SU-DHL-6 (cell line): Measurements from ENCODE around the gene NINL.

Experiments
- H2AFZ ChIP-seq: fragments of 200-600 bp; sonication (generic); 2 replicates; pipeline ENCODE4 v1.6.1; 2014; ENCODE audit warnings: low read depth, mild to moderate bottlenecking, moderate library complexity, mixed read lengths, antibody characterized with exemption, low read length; ENCODE audit not compliant: severe bottlenecking
- H3F3A ChIP-seq: fragments of 200-600 bp; shearing (Covaris generic); 2 replicates; pipeline ENCODE4 v1.6.0; 2016; ENCODE audit warnings: antibody characterized with exemption, mild to moderate bottlenecking; ENCODE audit not compliant: insufficient read depth
- H3K27ac ChIP-seq: fragments of 200-600 bp; sonication (generic); 2 replicates; pipeline ENCODE4 v1.5.1; 2016; ENCODE audit warnings: low read depth, mild to moderate bottlenecking, low read length, moderate library complexity, mixed read lengths
- H3K27me3 ChIP-seq: fragments of 200-600 bp; sonication (generic), shearing (Covaris generic); 2 replicates; pipeline ENCODE4 v1.6.0; 2014; ENCODE audit warnings: mild to moderate bottlenecking, low read length
- H3K36me3 ChIP-seq: fragments of 200-600 bp; sonication (generic); 2 replicates; pipeline ENCODE4 v1.6.1; 2014; ENCODE audit warnings: mild to moderate bottlenecking, low read length, mixed read lengths
- H3K4me2 ChIP-seq: fragments of 300-600, 200-600 bp; shearing (Covaris generic), sonication (generic); 2 replicates; pipeline ENCODE4 v1.6.0; 2014; ENCODE audit warnings: low read length, low read depth, mild to moderate bottlenecking; ENCODE audit not compliant: poor library complexity, severe bottlenecking
- H3K4me3 ChIP-seq: fragments of 200-600 bp; sonication (generic); 2 replicates; pipeline ENCODE4 v1.5.1; 2014; ENCODE audit warnings: antibody characterized with exemption, low read length, mild to moderate bottlenecking, mixed read lengths; ENCODE audit not compliant: insufficient read depth, poor library complexity, severe bottlenecking
- H3K79me2 ChIP-seq: fragments of 200-600 bp; sonication (generic); 2 replicates; pipeline ENCODE4 v1.6.1; 2014; ENCODE audit warnings: mild to moderate bottlenecking, low read length, moderate library complexity; ENCODE audit not compliant: insufficient read depth
- H3K9ac ChIP-seq: fragments of 200-600 bp; sonication (generic); 2 replicates; pipeline ENCODE4 v1.7.0; 2014; ENCODE audit warnings: mild to moderate bottlenecking, low read length
- H3K9me2 ChIP-seq: fragments of 200-600 bp; sonication (generic); replicated peaks from 2 replicates; pipeline ENCODE4 v1.6.1; 2014; ENCODE audit warnings: low read length; ENCODE audit not compliant: insufficient read depth
- H3K9me3 ChIP-seq: fragments of 200-600 bp; sonication (generic); 2 replicates; pipeline ENCODE4 v1.6.1; 2014; ENCODE audit warnings: low read length, mixed read lengths; ENCODE audit not compliant: insufficient read depth
- H4K20me1 ChIP-seq: fragments of 200-600 bp; sonication (generic); 2 replicates; pipeline ENCODE4 v1.6.1; 2014; ENCODE audit warnings: low read depth, mild to moderate bottlenecking, antibody characterized with exemption, low read length, moderate library complexity, mixed read lengths
- EZH2phosphoT487 ChIP-seq: fragments of 200-600 bp; sonication (generic), shearing (Covaris generic); conservative IDR thresholded peaks from 2 replicates; pipeline ENCODE4 v1.6.1; 2018; ENCODE audit warnings: mild to moderate bottlenecking, antibody characterized with exemption, low read length, moderate library complexity, mixed read lengths
- TF ChIP-seq, protein P1 (sequence below): fragments of 200-600 bp; sonication (generic); IDR thresholded peaks from one replicate; pipeline ENCODE4 v1.5.1; 2017; ENCODE audit warnings: antibody characterized with exemption, mild to moderate bottlenecking, low read length, moderate library complexity; ENCODE audit not compliant: insufficient read depth, poor library complexity, severe bottlenecking

NINL gene

GRCh38 chr20:25547999-25548398 lies 37.3 kb downstream of the NINL start:
- H2AFZ ChIP-seq, result no peak overlapping the region
- no peaks in the 10 kb centered on the region for H3K36me3 ChIP-seq
- H3K27me3 ChIP-seq, result no peaks in the 10 kb centered on the region
- H3K27ac ChIP-seq, result no peak overlapping the region
- H4K20me1 ChIP-seq, result no peaks in the 10 kb centered on the region
- H3K9ac ChIP-seq, result no peak overlapping the region
- H3K79me2 ChIP-seq, result no peaks in the 10 kb centered on the region
- no peaks in the 10 kb centered on the region for H3F3A ChIP-seq
- TF ChIP-seq EZH2phosphoT487, result no peak
- TF ChIP-seq, protein P1, sequence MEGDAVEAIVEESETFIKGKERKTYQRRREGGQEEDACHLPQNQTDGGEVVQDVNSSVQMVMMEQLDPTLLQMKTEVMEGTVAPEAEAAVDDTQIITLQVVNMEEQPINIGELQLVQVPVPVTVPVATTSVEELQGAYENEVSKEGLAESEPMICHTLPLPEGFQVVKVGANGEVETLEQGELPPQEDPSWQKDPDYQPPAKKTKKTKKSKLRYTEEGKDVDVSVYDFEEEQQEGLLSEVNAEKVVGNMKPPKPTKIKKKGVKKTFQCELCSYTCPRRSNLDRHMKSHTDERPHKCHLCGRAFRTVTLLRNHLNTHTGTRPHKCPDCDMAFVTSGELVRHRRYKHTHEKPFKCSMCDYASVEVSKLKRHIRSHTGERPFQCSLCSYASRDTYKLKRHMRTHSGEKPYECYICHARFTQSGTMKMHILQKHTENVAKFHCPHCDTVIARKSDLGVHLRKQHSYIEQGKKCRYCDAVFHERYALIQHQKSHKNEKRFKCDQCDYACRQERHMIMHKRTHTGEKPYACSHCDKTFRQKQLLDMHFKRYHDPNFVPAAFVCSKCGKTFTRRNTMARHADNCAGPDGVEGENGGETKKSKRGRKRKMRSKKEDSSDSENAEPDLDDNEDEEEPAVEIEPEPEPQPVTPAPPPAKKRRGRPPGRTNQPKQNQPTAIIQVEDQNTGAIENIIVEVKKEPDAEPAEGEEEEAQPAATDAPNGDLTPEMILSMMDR, result no peak
- no peak overlapping the region for H3K4me2 ChIP-seq
- no peaks in the 10 kb centered on the region for H3K9me2 ChIP-seq
- no peaks in the 10 kb centered on the region for H3K9me3 ChIP-seq
- no peak overlapping the region for H3K4me3 ChIP-seq

DNA sequence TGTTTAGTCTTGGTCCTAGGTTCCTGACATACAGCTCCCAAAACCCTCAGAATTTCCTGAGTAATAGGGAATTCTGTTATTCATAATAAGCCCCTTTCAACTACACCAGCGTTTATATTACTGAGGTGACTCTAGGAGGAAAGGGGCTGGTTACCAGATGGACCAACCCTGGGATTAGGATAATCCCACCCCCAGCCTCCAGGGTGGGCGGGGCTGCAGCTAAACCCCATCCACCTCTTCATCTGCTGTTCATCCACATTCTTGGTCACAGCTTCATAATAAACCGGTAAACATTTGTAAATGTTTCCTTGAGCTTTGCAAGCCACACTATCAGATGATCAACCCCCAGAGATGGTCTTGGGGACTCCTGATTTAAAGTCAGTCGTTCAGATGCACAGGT lies 38.3 kb downstream of the NINL start:
- H4K20me1 ChIP-seq, result no peaks in the 10 kb centered on the region
- no peaks in the 10 kb centered on the region for H3K36me3 ChIP-seq
- H3K4me2 ChIP-seq, result no peak overlapping the region
- no peaks in the 10 kb centered on the region for H3K9me3 ChIP-seq
- no peaks in the 10 kb centered on the region for H3K79me2 ChIP-seq
- no peak overlapping the region for H3K27ac ChIP-seq
- H3K4me3 ChIP-seq, result no peak overlapping the region
- no peak overlapping the region for H2AFZ ChIP-seq
- no peak overlapping the region for H3K9ac ChIP-seq
- H3K9me2 ChIP-seq, result no peaks in the 10 kb centered on the region
- no peaks in the 10 kb centered on the region for H3K27me3 ChIP-seq
- no peak for TF ChIP-seq EZH2phosphoT487
- TF ChIP-seq, protein P1, result no peak
- H3F3A ChIP-seq, result no peaks in the 10 kb centered on the region

DNA sequence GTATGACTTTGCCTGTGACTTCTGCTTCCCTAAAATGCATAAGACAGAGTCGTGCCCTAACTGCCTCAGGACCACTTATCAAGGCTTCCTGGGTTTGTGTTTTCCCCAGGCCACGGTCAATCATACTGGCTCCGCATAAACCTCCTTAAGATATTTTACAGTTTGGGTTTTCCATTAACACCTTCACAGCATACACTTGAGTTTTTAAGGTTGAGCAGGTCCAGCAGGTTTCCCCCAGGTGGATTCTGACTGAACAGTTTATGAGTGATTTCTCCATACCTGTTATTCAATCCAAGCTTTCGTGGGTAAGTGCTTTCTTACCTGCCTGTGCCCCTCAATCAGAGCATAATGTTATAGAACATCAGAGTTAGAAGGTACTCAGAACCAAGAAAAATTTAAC lies 39.3 kb downstream of the NINL start:
- Histone ChIP-seq H3K27ac (no peak overlapping the region), H3K36me3 (no peaks in the 10 kb centered on the region), H3K79me2 (no peaks in the 10 kb centered on the region), H3K4me3 (no peak overlapping the region), H3F3A (no peaks in the 10 kb centered on the region), H4K20me1 (no peaks in the 10 kb centered on the region), H3K9ac (no peak overlapping the region), H3K4me2 (no peak overlapping the region), H3K9me3 (no peaks in the 10 kb centered on the region), H3K9me2 (no peaks in the 10 kb centered on the region), H2AFZ (no peak overlapping the region), H3K27me3 (no peaks in the 10 kb centered on the region)
- no peak for TF ChIP-seq EZH2phosphoT487
- TF ChIP-seq, protein P1, result no peak

- H3K9me2 ChIP-seq, result no peaks in the 10 kb centered on the region
- no peak overlapping the region for H3K9ac ChIP-seq
- H3F3A ChIP-seq, result no peaks in the 10 kb centered on the region
- H3K4me3 ChIP-seq, result no peak overlapping the region
- TF ChIP-seq EZH2phosphoT487, result no peak
- TF ChIP-seq, protein P1, result no peak
- H3K27ac ChIP-seq, result no peak overlapping the region
- H3K27me3 ChIP-seq, result no peaks in the 10 kb centered on the region
- H3K4me2 ChIP-seq, result no peak overlapping the region
- H3K36me3 ChIP-seq, result no peaks in the 10 kb centered on the region
- H3K9me3 ChIP-seq, result no peaks in the 10 kb centered on the region
- H2AFZ ChIP-seq, result no peak overlapping the region
- H4K20me1 ChIP-seq, result no peaks in the 10 kb centered on the region
- H3K79me2 ChIP-seq, result no peaks in the 10 kb centered on the region
Observed at GRCh38 chr20:25545171-25545570, 40.2 kb downstream of the NINL start.
